ENCODE data around the gene CUBN.

DNA sequence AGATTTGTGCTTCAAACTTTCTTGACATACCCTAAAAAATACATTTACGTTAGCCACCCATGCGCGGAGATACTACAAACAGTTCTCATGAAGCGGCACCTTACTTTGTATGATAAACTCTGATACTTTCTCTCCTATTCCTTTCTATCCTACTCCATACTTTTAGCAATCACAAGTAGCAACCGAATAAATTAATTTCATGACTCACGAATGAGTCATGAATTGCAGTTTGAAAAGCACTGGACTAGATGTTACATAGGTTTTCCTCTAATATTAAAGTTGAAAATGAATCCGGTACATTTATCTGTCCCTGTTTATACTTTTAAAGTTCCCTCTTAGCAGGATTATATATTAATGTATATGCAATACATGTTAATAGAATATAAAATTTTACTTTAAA lies 67.6 kb downstream of the CUBN start:
- TF ChIP-seq, protein P1, sequence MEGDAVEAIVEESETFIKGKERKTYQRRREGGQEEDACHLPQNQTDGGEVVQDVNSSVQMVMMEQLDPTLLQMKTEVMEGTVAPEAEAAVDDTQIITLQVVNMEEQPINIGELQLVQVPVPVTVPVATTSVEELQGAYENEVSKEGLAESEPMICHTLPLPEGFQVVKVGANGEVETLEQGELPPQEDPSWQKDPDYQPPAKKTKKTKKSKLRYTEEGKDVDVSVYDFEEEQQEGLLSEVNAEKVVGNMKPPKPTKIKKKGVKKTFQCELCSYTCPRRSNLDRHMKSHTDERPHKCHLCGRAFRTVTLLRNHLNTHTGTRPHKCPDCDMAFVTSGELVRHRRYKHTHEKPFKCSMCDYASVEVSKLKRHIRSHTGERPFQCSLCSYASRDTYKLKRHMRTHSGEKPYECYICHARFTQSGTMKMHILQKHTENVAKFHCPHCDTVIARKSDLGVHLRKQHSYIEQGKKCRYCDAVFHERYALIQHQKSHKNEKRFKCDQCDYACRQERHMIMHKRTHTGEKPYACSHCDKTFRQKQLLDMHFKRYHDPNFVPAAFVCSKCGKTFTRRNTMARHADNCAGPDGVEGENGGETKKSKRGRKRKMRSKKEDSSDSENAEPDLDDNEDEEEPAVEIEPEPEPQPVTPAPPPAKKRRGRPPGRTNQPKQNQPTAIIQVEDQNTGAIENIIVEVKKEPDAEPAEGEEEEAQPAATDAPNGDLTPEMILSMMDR (IDR thresholded peaks at IDR 0.05 in 2 of 3, conservative IDR thresholded peaks at IDR 0.05 in 1 of 3; ENCODE audit: control insufficient read depth in 2 of 3, extremely low read depth in 1 of 3, insufficient read depth in 1 of 3, low read depth in 3 of 3, low read length in 3 of 3) = no peak
- TF ChIP-seq, protein P2, sequence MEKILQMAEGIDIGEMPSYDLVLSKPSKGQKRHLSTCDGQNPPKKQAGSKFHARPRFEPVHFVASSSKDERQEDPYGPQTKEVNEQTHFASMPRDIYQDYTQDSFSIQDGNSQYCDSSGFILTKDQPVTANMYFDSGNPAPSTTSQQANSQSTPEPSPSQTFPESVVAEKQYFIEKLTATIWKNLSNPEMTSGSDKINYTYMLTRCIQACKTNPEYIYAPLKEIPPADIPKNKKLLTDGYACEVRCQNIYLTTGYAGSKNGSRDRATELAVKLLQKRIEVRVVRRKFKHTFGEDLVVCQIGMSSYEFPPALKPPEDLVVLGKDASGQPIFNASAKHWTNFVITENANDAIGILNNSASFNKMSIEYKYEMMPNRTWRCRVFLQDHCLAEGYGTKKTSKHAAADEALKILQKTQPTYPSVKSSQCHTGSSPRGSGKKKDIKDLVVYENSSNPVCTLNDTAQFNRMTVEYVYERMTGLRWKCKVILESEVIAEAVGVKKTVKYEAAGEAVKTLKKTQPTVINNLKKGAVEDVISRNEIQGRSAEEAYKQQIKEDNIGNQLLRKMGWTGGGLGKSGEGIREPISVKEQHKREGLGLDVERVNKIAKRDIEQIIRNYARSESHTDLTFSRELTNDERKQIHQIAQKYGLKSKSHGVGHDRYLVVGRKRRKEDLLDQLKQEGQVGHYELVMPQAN (conservative IDR thresholded peaks at IDR 0.05) = no peak
- no peak for TF ChIP-seq NRF1 (conservative IDR thresholded peaks at IDR 0.05; ENCODE audit: low read depth, low read length)

All from GM12878 (cell line).